OCI-LY1 (cell line): ENCODE measurements around the gene SLC25A21.

ENCODE experiments used
- EZH2 ChIP-seq: fragments of 200-600 bp; sonication (generic), shearing (Covaris generic); IDR thresholded peaks from 2 replicates; pipeline ENCODE4 v1.8.0; 2017; ENCODE audit warnings: borderline replicate concordance, mixed run types, mild to moderate bottlenecking, antibody characterized with exemption, low read length, moderate library complexity, mixed read lengths
- TF ChIP-seq, protein P1 (sequence below): fragments of 200-600 bp; sonication (generic), shearing (Covaris generic); IDR thresholded peaks from 2 replicates; pipeline ENCODE4 v1.5.1; 2017; ENCODE audit warnings: mild to moderate bottlenecking, antibody characterized with exemption, low read length, moderate library complexity, mixed read lengths

DNA sequence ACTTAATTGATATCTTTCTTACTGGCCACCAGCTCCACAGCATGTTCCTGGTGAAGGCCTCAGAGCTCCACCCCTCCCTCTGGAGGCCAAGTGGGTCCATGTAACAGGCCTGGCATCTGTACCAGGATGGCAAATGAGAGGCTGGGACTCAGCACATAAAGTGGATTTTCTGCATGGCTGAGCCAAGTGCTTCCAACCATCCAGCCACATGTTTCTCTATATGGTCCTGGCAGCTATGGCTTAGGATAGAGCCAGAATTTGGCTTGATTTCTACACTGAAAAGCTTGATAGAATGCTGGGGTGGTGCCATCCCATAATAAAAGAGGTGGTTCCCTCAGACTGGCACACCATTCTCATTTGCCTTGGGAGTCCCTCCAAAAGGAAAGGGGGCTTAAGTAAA is 416.6 kb downstream of the SLC25A21 start:
- TF ChIP-seq, protein P1, sequence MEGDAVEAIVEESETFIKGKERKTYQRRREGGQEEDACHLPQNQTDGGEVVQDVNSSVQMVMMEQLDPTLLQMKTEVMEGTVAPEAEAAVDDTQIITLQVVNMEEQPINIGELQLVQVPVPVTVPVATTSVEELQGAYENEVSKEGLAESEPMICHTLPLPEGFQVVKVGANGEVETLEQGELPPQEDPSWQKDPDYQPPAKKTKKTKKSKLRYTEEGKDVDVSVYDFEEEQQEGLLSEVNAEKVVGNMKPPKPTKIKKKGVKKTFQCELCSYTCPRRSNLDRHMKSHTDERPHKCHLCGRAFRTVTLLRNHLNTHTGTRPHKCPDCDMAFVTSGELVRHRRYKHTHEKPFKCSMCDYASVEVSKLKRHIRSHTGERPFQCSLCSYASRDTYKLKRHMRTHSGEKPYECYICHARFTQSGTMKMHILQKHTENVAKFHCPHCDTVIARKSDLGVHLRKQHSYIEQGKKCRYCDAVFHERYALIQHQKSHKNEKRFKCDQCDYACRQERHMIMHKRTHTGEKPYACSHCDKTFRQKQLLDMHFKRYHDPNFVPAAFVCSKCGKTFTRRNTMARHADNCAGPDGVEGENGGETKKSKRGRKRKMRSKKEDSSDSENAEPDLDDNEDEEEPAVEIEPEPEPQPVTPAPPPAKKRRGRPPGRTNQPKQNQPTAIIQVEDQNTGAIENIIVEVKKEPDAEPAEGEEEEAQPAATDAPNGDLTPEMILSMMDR: no peak
- no peak for TF ChIP-seq EZH2
